ENCODE data around the gene IBA57. TPM values are rescaled to one million over a fixed set of nuclear protein-coding genes. Genes with fewer than 3 reads are reported as not detected.

Gene IBA57
- polyA plus RNA-seq, 1 of the 3 experiments (the other 2 are of a cell fraction): 1.8 TPM

GRCh38 chr1:228209657-228210056 is 44.1 kb downstream of the IBA57 start:
- WGBS (ENCODE audit: low lambda C conversion rate): no CpG with 5 or more reads among the region's 3 CpGs
- Histone ChIP-seq H3K9me2 (no peaks in the 10 kb centered on the region), H3K9ac (no peak overlapping the region), H3K36me3 (replicated peaks in 1 of 2; ENCODE audit: control insufficient read depth in 1 of 2, insufficient read depth in 2 of 2, low read length in 1 of 2) (no peaks in the 10 kb centered on the region), H3K4me2 (no peak overlapping the region), H2AFZ (ENCODE audit: low read depth) (no peak overlapping the region), H3F3A (replicated peaks; ENCODE audit: insufficient read depth) (no peaks in the 10 kb centered on the region), H3K27ac (ENCODE audit: low read depth in 2 of 2, low read length in 1 of 2) (no peak overlapping the region), H3K27me3 (ENCODE audit: insufficient read depth) (no peaks in the 10 kb centered on the region), H3K4me3 (ENCODE audit: low read depth in 2 of 2, low read length in 1 of 2) (no peak overlapping the region), H3K4me1 (ENCODE audit: control insufficient read depth in 1 of 2, insufficient read depth in 2 of 2, low read depth in 1 of 2, low read length in 1 of 2) (peaks cover 0 to 26% of the 10 kb centered on the region in 2 experiments; a peak in 1 of 4 replicates), H4K20me1 (ENCODE audit: insufficient read depth) (no peaks in the 10 kb centered on the region), H3K9me3 (no peaks in the 10 kb centered on the region), H3K79me2 (ENCODE audit: insufficient read depth) (no peaks in the 10 kb centered on the region)
- ChIA-PET CTCF (interaction anchor here (1.4 kb wide), 1 partner anchor 79 kb away, joined by 8 read pairs; no protein-coding TSS in a partner anchor), POLR2A (no interaction called here)
- no peak for DNase-seq
- TF ChIP-seq RFX5 (IDR thresholded peaks at IDR 0.05; ENCODE audit: low read length) (no peak), JUND (IDR thresholded peaks at IDR 0.05) (no peak), GABPA (IDR thresholded peaks at IDR 0.05; ENCODE audit: low read depth) (no peak), TEAD4 (IDR thresholded peaks at IDR 0.05; ENCODE audit: borderline replicate concordance, insufficient read depth) (no peak), NFIC (IDR thresholded peaks at IDR 0.05; ENCODE audit: borderline replicate concordance) (no peak), CHD2 (IDR thresholded peaks at IDR 0.05; ENCODE audit: low read length, partially characterized antibody) (no peak), FOXJ3 (CRISPR knock-in tag; IDR thresholded peaks at IDR 0.05) (no peak), SMC3 (IDR thresholded peaks at IDR 0.05; ENCODE audit: low read depth, low read length) (no peak), MEF2A (IDR thresholded peaks at IDR 0.05; ENCODE audit: borderline replicate concordance, low read depth) (no peak), IRF3 (IDR thresholded peaks at IDR 0.05; ENCODE audit: low read depth, low read length) (no peak), NRF1 (IDR thresholded peaks at IDR 0.05; ENCODE audit: low read depth, low read length) (no peak), FOXM1 (IDR thresholded peaks at IDR 0.05; ENCODE audit: low read depth) (no peak), RAD21 (IDR thresholded peaks at IDR 0.05; ENCODE audit: low read length) (no peak), TCF12 (IDR thresholded peaks at IDR 0.05) (no peak), EZH2phosphoT487 (IDR thresholded peaks at IDR 0.05; ENCODE audit: borderline replicate concordance, low read depth) (no peak), MXI1 (IDR thresholded peaks at IDR 0.05; ENCODE audit: low read depth, low read length) (no peak), YY1 (IDR thresholded peaks at IDR 0.05; ENCODE audit: low read depth) (no peak), SIN3A (IDR thresholded peaks at IDR 0.05; ENCODE audit: borderline replicate concordance, low read depth, low read length) (no peak)
- TF ChIP-seq, protein P1, sequence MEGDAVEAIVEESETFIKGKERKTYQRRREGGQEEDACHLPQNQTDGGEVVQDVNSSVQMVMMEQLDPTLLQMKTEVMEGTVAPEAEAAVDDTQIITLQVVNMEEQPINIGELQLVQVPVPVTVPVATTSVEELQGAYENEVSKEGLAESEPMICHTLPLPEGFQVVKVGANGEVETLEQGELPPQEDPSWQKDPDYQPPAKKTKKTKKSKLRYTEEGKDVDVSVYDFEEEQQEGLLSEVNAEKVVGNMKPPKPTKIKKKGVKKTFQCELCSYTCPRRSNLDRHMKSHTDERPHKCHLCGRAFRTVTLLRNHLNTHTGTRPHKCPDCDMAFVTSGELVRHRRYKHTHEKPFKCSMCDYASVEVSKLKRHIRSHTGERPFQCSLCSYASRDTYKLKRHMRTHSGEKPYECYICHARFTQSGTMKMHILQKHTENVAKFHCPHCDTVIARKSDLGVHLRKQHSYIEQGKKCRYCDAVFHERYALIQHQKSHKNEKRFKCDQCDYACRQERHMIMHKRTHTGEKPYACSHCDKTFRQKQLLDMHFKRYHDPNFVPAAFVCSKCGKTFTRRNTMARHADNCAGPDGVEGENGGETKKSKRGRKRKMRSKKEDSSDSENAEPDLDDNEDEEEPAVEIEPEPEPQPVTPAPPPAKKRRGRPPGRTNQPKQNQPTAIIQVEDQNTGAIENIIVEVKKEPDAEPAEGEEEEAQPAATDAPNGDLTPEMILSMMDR (IDR thresholded peaks at IDR 0.05): no peak
- TF ChIP-seq, protein P2, sequence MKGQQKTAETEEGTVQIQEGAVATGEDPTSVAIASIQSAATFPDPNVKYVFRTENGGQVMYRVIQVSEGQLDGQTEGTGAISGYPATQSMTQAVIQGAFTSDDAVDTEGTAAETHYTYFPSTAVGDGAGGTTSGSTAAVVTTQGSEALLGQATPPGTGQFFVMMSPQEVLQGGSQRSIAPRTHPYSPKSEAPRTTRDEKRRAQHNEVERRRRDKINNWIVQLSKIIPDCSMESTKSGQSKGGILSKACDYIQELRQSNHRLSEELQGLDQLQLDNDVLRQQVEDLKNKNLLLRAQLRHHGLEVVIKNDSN (IDR thresholded peaks at IDR 0.05; ENCODE audit: borderline replicate concordance, low read depth): no peak
